ENCODE data around the gene LRRC3C.

The LRRC3C gene

GRCh38 chr17:39975801-39976200, 48.3 kb downstream of the LRRC3C start:
- DNase-seq = no peak
- ATAC-seq = no peak

- ATAC-seq = no peak
- no peak for DNase-seq
Observed at GRCh38 chr17:39979016-39979670, 51.6 kb downstream of the LRRC3C start.

DNA sequence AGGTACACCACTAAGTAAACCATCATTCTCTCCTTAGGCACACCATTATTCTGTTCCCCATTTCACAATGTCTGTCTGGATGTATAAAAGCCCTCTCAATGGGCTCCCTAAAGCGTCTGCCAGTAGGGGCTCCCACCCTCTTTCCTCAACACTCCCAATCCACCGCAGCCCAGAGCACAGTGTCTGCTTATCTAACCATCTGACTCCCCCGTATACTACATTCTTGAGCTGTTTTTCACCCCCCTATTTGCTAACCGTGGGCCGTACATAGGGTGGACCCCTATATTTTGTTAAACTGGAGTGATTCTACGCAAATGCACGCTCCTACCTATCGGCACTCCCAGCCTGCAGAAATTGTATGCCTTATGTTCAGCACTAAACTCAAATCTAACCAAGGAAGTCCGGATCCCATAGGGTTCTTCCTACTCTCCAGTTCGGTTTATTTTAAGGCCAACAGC, 52.4 kb downstream of the LRRC3C start:
- peak; percentile 4 for ATAC-seq
- peak; percentile 27 for DNase-seq

DNA sequence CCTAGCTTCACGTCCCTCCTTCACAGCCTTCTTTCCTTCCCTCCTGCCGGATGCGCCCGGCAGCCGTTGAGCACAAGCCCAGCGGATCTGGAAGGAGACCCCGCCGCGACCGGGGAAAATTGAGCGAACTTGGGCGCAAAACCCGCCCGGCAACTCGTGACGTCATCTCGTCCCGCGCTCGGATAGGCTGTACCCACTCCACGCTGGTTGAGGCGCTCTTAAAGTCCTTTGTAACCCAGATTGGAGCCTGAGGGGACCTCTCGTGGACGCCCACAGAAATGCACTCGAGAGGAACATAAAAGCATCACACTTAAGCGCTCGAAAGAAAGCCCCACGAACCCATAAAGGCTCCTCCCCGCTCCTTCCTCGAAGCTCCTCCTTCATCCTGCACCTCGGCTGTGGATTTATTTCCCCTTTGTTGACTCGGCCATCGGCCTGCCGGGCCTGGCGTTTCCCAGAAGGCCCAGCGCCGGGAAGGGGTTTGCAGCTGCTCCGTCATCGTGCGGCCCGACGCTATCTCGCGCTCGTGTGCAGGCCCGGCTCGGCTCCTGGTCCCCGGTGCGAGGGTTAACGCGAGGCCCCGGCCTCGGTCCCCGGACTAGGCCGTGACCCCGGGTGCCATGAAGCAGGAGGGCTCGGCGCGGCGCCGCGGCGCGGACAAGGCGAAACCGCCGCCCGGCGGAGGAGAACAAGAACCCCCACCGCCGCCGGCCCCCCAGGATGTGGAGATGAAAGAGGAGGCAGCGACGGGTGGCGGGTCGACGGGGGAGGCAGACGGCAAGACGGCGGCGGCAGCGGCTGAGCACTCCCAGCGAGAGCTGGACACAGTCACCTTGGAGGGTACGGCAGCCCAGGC, 53.0 kb downstream of the LRRC3C start, which contains the start of gene PSMD3:
PSMD3 (plus strand) TSS at position 457 of the 856 bp plus-strand sequence; CDS start at position 621, 164 bp downstream.
- ATAC-seq = peak; percentile 99

GRCh38 chr17:39981207-39981741, 53.7 kb downstream of the LRRC3C start:
- ATAC-seq = no peak

More for the DNA sequence above, 53.0 kb downstream of the LRRC3C start, which contains the start of gene PSMD3:
- DNase-seq = peak; percentile 97

DNA sequence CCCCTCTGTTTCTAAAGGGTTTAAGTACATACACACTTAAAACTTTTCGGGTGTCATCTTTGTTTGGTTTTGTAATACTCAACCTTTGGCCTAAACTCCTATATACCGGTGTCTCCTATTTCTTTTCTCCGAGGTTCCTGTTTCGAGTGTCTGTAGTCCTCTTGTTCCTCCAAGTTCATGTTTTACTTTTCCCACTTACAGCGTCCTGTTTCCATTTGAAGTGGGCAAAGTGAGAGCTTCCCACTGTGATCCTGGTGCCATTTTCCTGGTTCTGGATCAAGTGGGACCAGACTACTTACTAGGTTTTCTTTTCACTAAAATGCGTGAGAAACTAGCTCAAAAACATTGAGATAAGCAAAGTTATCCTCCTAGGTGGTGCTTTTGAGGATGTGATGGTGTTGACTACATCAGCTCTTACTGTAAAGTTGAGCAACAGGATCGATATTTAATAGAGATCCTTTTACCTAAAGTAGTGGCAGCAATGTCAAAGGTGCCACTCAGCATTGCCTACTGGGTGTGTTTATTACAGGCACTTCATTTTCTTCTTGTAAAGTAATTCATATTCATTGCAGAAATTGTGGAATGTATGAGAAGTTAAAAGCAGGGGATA, 54.3 kb downstream of the LRRC3C start:
- DNase-seq (no peak), ATAC-seq (no peak)

More at GRCh38 chr17:39981207-39981741, 53.7 kb downstream of the LRRC3C start:
- DNase-seq = no peak

DNA sequence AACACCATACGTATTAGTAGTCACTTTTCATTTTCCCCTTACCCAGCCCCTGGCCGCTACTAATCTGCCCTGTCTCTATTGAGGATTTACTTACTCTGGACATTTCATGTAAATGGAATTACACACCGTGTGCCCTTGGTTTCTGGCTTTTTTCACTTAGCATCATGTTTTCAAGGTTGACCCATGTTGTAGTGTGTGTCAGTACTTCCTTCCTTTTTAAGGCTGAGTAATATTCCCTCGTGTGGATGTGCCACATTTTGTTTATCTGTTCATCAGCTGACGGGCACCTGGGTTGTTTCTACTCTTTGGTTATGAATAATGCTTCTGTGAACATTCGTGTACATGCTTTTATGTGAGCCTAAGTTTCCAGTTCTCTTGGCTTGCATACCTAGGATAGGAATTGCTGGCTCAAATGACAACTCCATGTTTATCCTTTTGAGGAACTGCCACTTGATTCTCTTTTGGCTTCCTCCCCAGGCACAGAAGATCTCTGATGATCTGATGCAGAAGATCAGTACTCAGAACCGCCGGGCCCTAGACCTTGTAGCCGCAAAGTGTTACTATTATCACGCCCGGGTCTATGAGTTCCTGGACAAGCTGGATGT, 60.8 kb downstream of the LRRC3C start:
- ATAC-seq (no peak), DNase-seq (no peak)

GRCh38 chr17:39994448-39994847, 66.9 kb downstream of the LRRC3C start:
- DNase-seq (no peak), ATAC-seq (no peak)
